T-helper 2 cell (primary cell): ENCODE data around the gene CKB.

Experiments
- DNase-seq, 5 experiments: peaks; one replicate each; pipeline versions ENCODE4 v3.0.0 to v3.0.0-alpha.2; 2012 to 2022
- total RNA-seq, 2 donors: gene quantifications; one replicate each; lab custom pipeline; 2026; lab: John Stamatoyannopoulos, UW

Gene CKB
- 11.5 to 18.7 reads per million in 2 donors for total RNA-seq

DNA sequence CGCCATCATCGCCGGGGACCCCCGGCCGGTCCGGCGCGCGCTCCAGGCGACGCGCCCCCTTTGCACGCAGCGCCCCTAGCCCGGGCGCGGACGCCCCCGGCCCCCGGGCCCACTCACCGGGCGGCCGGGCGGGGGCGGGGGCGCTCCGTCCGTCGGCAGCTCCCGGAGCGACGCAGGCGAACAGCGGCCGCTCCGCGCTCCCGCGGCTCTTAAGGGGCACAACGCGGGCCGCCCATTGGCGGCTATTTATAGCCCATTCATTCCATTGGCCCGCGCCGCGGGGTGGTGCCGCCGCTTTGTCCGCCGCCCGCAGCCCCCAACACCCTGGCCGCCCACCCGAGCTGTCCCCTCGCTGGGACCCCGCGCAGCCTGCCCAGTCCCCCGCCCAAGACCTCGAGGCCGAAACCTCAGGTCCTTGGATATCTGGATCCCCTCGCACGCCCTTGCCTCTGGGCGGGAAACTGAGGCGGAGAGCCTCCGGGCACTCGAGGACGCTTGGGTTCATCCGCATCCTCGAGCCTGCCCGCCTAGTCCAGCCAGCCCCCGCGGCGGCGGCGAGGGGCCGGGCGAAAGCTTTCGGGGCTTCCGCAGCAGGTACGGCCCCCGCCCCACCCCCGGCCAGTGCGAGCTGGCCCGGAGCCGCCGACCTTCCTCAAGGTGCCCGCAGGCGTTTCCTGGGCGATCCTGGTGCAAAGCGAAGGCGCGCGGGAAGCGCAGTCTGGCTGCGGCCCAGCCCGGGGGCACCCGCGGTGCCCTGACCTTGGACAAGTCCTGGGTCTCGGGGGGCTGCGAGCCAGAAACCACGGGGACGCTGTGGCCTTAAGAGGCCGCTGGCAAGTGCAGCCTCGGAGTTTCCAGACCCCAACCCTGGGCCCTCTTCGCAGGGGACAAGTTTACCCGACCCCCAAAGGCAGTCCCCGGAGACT lies at the start of gene CKB:
CKB (minus strand) TSS at position 182 of the 926 bp plus-strand sequence. CDS start 337 bp downstream, outside the sequence.
- DNase-seq, result peak in 1 of 5 experiments; percentile 44

DNA sequence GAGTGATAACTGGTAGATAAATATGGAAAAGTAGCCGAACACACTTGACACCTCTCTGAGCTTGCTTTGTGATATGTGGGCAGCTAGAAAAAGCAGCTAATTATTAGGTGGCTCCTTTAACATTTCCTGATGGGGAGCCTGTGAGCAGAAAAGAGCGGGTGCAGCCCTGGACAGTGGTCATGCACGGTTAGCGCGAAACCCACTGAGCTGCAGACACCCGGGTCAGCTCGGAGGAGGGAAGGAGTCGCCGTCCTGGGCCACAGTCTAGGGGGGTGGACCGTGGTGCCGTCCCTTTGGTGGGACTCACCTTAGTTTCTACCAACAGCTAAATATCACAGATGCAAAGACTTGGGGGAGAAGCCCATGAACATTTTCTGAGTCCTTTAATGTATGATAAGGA lies 46.8 kb upstream of the CKB start:
- no peak for DNase-seq

DNA sequence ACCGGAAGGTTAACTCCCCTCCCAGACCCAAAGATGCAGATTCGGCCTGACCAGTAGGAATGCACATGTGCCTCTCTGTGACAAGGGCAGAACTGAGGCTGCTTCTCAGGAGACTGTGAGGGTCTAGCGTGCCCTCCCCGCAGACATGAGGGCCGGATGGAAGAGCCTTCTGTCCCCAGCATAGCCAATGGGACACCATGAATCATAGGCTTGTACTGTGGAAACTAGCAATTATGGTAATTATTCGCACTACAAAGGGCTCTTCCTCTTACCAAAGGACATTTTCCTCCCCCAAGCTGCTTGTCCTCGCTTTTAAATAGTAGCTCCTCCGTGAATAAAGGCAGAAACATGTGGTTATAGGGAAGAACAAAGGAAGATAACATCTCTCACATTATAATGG lies 46.3 kb upstream of the CKB start:
- DNase-seq, result no peak

DNA sequence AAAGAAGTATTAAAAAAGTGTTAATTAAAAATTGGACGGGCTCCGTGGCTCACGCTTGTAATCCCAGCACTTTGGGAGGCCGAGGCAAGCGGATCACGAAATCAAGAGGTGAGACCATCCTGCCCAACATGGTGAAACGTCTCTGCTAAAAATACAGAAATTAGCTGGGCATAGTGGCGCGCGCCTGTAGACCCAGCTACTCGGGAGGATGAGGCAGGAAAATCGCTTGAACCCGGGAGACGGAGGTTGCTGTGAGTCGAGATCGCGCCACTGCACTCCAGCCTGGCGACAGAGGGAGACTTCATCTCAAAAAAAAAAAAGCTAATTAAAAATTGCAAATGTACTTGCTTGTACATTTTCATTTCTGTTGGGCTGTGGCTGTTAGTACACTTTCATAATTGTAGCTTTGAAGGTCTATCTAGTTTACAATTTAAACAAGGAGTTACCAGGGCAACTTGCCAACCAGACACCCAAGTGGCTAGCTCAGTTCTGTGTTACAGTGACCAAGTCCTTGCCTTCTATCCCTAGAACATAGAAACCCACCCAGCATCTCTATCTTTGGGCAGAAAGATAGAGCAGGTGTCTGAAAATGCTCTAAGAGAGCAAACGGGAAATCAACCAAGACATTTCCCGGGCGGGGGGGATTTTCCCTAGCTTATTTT lies 41.3 kb upstream of the CKB start:
- no peak for DNase-seq

DNA sequence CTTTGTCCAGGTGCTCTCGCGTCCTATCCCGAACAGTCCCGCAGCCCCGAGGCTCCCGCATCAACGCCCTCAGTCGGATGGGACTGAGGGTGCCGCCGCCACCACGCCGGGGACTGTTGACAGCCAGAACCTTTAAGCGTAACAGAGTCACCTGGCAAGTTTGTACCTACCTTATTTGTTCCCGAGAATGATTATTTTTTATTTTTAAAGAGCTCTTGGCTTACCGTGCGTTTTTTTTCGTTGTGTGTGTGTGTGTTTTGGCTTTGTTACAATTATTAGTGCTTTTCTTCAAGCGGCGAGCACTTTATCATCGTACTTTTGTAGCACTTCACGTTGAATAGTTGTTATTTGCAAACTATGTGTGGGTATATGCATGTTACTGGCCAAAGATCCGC lies 40.6 kb upstream of the CKB start:
- no peak for DNase-seq

DNA sequence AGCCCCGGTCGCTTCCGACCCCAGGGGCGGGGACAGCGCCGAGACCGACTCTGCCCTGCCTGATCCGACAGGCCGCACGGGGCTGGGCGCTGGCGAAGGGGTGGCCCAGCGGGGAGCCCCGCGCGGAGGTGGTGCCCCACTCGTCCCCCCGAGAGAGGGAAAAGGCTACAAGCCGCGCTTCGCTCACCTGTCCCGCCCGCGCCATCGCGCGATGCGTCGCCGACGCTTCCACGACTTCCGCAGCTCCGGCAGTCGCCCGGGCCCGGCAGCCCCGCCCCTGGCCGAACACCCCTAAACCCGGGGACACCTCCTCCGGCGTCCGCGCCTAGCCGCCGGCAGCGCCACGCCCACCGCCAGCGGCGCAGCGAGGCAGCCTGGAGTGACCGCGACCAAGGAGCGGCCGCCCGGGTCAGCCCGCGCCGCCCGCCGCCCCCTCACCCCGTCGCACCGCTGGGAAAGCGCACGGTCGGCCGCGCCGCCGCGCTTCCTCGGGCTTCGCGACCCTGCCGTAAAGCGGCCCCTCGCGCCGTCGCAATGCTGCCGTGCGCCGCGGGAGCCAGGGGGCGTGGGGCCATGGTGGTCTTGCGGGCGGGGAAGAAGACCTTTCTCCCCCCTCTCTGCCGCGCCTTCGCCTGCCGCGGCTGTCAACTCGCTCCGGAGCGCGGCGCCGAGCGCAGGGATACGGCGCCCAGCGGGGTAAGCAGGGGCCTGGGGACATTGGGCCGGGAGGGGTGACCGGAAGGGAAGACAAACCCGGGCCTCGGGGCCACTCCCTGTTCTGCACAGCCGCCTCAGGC lies 40.0 kb upstream of the CKB start, which contains the start of the genes BAG5 and COA8:
BAG5 (minus strand) TSS at position 229 of the 797 bp plus-strand sequence. CDS start 1,493 bp downstream, outside the sequence.
COA8 (plus strand) TSS at position 532 of the 797 bp plus-strand sequence; CDS start at position 574, 42 bp downstream.
- DNase-seq, result peak; percentile 75 to 93 (median 81)

DNA sequence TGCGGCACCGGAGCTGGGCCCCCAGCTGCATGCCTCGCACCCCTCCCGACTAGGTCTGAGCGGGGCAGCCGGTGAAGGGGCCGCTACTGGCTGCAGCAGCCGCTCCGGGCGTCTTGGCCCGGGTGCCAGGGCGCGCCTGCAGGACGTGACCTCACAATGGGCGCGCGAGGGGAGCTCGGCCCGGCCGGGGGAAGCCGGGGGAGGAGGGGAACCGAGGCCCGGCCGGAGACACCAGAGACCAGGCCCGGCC lies 39.5 kb upstream of the CKB start:
- DNase-seq, result peak in 1 of 5 experiments; percentile 19

DNA sequence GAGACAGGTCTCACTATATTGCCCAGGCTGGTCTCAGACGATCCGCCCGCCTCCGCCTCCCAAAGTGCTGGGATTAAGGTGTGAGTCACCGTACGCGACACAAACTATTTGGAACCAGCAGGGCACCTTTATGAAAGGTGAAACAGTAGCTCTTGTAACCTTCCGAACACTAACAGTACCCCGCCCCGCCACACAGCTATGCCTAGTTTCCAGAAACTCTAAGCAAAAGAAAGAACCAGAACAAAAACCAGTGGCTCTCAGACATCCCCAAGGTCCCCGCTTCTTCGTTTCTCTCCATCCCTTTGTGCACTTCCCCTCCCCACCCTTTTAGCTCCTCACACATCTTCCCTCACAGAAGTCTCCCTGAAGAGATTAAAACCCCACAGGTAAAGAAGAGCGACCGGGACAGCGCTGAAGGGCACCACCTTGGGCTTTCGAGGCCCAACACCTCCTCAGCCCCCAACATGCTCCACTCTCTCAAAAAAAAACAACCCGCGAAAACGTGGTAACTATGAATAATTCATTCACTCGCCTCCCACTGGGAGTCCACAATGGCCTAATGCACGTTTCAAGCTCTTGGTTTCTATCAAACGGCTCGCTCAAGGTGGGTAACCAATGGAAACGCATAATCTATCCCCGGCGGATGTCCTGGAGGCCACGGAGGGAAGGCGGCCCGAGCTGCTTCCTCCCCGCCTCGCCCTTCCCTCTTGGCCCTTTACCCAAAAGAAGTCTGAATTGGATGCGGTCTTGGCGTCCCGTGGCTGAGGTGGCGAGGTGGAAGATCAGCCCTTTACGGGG lies 39.0 kb upstream of the CKB start:
- DNase-seq, result peak in 4 of 5 experiments; percentile 19 to 63 (median 24)

DNA sequence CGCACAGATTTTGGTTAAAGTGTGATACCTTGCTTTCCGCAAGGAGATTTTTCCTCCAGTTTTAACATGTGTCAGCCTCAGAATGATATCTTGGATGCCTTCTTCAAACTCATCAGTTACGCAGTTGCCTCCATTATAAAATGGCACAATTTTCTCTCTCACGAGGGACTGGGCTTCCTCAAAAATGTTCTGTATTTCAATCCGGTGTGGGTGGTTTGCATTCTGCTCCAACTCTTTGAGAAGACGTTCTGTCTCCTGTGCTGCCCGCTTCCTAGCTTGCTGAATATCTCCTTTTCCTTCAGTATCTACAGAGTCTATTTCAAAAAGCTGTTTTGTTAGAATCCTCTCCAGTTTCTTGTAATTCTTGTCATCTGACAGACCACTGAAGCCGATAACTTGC lies 38.1 kb upstream of the CKB start:
- DNase-seq, result no peak

DNA sequence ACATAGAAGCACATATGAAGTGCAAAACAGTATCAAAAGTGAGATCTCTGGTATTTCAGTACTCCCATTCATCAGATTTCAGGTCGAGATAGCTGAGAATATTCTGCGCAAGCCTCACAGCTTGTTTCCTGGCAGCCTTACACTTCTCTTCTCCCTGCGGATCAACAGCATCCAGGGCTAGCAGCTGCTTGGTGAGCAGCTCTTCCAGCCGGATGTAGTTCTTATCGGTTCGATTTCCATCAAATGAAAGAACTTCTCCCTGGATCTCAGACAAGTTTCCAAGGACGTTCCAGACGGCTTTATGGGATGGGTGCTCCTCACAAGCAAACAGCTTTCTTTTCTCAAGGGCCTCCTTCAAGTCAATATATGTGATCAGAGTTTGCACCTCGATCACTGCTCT lies 37.1 kb upstream of the CKB start:
- DNase-seq, result no peak

DNA sequence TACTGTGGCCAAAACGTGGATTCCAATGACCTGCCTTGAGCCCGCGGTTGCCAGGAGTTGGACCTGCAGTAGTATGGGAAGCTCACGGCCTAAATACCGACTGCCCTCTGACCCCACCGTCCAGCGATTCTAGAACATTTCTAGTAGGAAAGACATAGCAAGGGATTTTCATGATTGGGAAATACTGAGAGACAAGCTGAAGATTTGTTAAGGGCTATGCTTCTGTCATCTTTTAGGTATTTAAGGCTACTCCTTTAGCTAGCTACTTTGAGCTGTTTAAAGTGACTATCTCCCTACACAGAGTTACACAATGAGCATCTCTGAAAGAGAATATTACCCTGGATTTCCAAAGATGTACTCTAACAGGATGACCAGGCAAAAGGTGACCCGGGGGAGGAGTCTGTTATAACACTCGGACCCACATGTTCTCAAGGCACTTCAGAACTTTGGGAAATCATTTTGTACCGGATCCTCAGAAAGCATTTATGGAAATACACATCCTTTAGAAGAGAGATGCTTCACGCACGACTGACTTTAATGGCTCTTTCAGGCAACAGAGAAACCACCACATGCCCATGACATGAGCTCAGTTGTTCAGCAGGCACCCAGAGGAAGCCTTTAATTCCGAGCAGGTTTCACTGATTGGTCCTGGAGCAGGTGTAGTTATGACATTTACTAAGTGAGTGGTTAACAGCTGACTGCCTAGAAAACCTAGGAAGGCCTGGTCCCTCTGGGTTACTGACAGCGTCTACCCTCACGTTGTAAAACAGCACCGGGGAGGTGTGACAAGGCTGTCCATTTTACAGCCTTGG lies 35.6 kb upstream of the CKB start:
- no peak for DNase-seq

DNA sequence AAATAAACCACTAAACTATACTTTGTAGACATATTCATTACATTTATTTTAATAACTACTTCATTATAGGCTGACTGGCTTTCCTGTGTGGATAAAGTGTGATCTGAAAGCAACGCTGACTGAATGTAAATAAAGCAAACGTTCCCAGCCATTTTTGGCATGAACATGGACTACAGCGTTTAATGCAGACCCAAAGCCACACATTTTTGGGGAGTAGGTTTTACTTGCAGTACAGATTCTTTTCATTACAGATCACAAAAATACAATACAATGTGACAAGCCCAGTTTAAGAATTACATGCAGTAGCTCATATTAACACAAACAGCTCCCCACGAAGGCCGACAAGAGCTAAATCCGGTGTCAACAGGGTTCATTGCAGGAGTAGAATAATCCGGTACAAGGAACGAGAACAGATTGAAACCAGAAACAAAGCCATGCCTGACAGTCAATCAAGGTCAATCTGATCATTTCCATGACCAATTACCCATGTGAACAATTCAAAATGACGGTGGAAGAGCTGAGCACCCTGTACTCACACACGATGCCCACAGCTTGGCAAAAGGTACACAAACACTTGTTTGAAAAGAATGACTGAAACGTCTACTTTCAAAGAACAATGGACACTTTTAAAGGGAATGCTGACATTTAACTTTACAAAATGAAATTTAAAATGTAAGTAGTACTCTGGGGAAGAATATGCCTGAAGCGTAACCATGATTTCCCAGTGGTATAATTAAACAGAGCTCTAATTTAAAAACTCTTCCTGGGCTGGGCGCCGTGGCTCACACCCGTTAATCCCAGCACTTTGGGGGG lies 34.5 kb upstream of the CKB start:
- DNase-seq, result no peak

DNA sequence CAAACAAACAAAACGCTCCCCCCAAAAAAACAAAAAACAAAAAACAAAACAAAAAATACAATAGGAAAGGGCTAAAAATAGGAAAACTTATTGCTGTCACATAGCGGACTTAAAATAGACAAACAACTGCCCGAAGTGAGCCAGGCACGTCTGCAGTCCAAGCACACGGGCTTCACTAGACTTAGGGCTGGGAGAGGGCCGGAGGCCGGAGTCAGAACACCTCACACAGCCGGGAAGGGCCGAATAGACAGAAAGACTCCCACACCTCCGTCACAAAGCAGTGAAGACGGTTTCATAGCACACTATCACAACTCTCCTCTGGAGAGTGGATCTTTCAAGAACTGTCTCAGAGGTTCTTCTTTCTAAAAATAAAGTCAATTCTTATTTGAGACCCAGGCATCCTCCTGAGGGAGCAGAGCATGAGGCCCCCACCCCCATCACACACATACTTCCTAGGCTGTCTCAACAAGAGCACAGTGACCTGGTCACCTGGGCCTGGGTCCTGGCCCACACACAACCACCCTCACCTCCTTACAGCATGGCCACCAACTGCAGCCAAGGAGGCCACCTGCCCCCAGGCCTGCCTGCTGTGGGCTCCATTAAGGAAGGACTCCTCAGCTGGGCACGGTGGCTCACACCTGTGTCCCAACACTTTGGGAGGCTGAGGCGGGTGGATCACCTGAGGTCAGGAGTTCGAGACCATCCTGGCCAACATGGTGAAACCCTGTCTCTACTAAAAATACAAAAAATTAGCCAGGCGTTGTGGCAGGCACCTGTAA lies 33.1 kb upstream of the CKB start:
- DNase-seq, result no peak

DNA sequence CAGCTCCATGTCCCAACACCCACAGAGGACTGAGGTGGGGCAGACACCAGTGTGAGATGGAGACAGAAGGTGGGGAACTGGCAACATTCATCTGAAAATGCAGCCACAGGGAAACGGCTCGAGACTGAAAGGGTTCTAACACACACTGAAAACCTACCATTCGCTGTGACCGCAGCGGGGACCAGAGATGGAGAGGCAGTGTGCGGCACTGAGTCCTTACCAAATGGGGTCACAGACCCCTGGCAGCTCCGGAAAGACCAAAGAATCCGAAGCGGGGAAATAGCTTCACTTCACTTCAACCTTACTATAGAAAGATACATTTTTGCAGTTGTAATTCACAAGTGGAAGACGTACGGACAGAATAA lies 30.2 kb upstream of the CKB start:
- DNase-seq, result no peak

DNA sequence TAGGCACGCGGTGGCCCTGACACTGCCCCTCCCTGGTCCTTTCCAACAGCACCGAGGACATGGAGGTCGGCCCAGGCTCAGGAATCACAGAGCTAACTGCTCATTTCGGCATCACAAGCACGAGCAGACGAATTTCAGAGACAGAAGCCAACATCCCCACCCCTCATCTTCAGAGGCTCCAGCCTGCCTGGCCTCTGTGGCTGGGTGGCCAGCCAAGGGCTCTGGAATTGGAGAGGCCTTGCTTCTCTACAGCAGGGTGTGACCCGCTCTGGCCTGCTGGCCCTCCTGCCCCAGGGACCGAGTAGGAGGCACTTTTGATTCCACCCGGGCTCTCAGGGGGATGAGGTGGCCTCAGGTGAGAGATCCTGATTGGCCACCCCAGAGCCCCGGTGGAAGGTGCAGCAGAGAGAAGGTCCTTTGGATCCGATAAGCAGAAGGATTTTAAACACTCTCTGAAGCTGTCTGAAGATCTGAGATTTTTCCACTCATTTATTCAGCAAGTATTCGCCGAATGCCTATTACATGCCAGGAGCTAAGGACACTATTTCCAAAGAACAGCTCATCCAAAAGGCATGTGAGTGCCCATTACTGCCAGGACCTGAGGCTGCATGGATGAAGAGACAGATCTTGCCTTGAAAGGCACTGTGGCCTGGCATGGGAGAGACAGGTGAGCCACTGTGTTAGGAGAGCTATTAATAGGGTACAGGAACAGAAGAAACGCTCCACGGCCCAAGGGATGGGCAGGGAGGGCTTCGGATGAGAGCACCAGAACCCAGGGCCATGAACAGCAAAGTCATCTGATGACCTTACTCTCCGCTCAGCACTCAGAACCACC lies 29.6 kb upstream of the CKB start:
- DNase-seq, result no peak

DNA sequence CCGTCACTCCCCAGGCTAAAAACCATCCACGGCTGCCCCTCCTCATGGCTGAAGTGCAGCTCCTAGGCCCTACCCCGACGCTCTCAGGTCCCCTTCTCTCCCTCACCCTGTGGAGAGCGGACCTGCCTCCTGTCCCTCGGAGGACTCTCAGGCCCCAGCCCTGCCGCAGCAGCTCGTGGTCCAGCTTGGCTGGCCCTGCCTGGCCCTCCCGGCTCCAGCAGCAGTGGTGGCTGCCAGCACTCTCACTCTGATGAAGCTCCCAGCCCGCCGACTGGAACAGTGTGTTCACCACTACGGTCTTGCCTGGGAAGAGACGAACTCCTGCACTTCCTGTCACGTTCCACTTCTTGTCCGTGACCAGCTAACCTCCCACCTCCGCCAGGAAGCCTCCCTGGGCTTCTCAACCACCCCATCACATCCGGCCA lies 28.7 kb upstream of the CKB start:
- no peak for DNase-seq

DNA sequence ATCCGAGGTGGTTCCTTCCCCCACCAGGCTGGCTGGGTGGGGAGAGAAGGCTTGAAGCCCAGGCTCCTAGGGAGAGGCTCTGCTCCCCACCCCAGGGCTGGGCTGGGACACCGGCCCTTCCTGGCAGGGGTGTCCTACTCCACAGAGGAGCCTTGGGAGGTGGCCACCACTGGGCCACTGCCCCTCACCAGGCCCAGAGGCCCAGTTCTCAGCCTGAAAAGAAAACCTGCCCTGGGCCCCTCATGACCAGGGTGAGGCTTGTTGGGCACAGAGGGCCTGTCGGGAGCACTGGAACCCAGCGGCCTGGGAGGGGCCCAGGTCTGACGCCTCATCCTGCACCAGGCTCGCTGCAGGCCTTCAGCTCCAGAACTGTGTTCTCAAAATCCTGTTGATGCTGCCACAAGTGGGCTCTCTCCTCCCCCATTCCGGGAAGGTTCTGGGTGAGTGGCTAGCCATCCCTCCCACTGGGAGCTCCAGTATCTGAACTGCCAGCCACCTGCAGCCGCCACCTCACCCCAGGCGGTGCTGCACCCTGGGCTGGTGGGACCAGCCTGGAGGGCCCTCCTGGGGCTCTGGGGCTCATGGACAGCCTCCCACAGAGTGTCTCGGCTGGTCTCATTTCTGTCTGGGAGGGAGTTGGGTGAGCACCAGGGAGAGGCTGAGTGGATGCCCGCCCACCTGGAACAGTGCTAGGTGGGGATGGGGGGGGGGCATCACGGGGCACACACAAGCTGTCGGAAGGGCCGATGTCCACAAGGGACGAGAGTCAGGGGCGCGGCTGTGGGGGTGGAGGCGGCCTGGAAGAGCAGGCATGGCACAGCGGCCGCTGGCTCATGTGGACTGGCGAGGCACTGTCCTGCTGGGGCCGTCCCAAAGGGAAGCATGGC lies 28.1 kb upstream of the CKB start:
- DNase-seq, result no peak
